ENCODE measurements around the gene VAMP4.

DNA sequence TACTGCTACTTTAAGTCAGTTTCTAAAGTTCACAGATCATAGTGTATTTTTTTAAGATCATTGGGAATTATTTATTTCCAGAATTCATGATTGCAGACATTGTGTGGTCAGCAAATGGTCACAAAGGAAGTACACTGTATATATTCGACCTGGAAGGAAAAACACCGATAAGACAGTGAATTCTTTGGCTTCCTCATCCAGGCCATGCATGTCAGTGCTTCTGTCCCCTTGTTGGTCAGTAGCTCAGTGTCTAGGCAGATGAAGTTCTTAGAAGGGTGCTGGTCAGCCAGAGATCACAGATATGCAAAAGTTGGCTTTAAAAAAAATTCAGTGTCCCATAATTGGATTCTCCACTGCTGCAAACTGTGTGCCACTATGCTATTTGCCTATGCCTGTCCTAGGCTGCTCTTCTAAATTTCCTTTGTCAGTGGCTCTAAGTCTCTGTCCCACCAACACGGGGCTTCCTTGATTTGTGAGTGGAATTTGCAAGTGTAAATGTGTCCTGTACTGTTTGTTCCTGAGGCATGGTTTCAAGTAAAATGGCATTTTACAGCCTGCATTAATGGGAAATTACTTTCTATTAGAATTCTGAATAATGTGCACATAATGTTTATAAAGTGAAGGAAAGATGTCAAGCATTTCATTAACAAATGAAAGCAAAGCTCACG lies 12.0 kb upstream of the VAMP4 start:
- TF ChIP-seq CTCF (IDR thresholded peaks at IDR 0.05; ENCODE audit: insufficient read depth, low read depth, low read length) (no peak), EZH2 (IDR thresholded peaks at IDR 0.05; ENCODE audit: insufficient read depth, low read length) (no peak)
